ENCODE data around the gene MZT2A. TPM values are rescaled to one million over a fixed set of nuclear protein-coding genes. Genes with fewer than 3 reads are reported as not detected.
A peak's percentile ranks its signal among the peaks of the same experiment; 100 is the strongest.
"Not testable (repeated sequence)": the region's sequence is repeated elsewhere in the genome, so short reads cannot be mapped to it uniquely, and the experiment has no call there.

The MZT2A gene
- total RNA-seq, 2 experiments from 2014 or later = 305 to 443 TPM

DNA sequence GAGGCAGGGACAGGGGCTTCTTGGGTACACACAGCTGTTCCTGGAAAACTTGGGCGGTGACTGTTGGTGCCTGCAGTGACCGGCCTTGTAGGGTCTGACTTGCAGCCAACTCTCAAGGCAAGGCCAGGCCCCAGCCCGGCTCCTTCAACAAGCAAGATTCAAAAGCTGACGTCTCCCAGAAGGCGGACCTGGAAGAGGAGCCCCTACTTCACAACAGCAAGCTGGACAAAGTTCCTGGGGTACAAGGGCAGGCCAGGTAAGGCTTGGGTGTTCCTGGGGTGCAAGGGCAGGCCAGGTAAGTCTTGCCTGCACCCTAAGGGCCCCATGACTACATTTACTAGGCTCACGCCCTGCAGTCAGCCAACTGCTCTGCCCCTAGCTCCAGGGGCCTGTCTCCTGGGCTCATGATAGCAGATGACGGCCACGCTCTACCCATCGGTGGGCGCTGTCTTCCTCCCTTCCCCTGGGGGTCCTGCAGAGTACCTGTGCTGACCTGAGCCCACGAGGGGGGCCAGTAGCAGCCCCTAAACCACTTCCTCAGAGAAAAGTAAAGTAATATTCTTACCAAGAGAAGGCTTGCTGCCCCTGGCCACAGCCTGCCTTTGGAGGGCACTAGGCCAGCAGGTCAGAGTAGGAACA is 39.5 kb upstream of the MZT2A start:
- H4K20me1 ChIP-seq (ENCODE audit: insufficient read depth, low read length); CTCF ChIA-PET (ENCODE audit: unreplicated experiment); intact Hi-C loops (cut with micrococcal nuclease; ENCODE audit: unreplicated experiment); H3K4me2 ChIP-seq (ENCODE audit: low read length); H3K9me3 ChIP-seq (ENCODE audit: low read length); H2AFZ ChIP-seq (ENCODE audit: low read length); H3K79me2 ChIP-seq (ENCODE audit: insufficient read depth, low read depth, low read length); BruUV-seq (replicated peaks); H3K36me3 ChIP-seq (ENCODE audit: insufficient read depth, low read length); DNase-seq (ENCODE audit: low spot score); H3K4me3 ChIP-seq (ENCODE audit: low read depth, low read length, poor library complexity, severe bottlenecking); POLR2A ChIA-PET; H3K9me2 ChIP-seq (ENCODE audit: insufficient read depth, low read length); H3K27ac ChIP-seq (ENCODE audit: low read depth, low read length, poor library complexity, severe bottlenecking): not testable (repeated sequence)
- peaks cover 14% of the 10 kb centered on the region for H3K4me1 ChIP-seq (ENCODE audit: insufficient read depth, low read length, poor library complexity, severe bottlenecking)

DNA sequence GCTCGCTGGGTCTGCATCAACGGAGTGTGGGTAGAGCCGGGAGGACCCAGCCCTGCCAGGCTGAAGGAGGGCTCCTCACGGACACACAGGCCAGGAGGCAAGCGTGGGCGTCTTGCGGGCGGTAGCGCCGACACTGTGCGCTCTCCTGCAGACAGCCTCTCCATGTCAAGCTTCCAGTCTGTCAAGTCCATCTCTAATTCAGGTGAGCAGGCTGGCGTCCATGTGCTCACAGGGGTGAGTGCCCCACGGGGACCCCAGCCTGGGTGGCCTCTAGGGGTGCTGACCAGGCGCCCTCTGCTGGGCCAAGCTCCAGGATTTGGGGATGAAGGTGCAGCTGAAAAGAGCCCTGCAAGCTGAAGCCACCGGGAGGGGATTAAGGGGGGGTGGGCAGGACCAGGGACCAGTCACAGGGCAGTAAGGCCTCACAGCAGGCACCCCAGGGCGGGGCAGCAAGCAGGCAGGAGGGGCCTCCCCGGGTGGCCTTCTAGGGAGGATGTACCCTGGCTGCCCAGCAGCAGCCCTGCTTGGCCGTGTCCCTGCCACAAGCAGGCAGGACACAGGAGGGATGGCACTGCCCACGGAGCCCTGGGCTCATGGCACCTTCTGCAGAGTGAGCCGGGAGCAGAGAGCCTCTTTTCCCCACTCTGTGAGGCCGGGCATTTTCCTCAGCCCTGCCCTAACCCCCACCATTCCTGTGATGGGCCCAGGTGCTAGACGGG is 38.6 kb upstream of the MZT2A start:
- POLR2A ChIA-PET; intact Hi-C loops (cut with micrococcal nuclease; ENCODE audit: unreplicated experiment); H3K36me3 ChIP-seq (ENCODE audit: insufficient read depth, low read length); H4K20me1 ChIP-seq (ENCODE audit: insufficient read depth, low read length); H3K4me3 ChIP-seq (ENCODE audit: low read depth, low read length, poor library complexity, severe bottlenecking); H3K4me2 ChIP-seq (ENCODE audit: low read length); DNase-seq (ENCODE audit: low spot score); BruUV-seq (replicated peaks); H3K9me2 ChIP-seq (ENCODE audit: insufficient read depth, low read length); H3K79me2 ChIP-seq (ENCODE audit: insufficient read depth, low read depth, low read length); H3K9me3 ChIP-seq (ENCODE audit: low read length); CTCF ChIA-PET (ENCODE audit: unreplicated experiment); H2AFZ ChIP-seq (ENCODE audit: low read length); H3K27ac ChIP-seq (ENCODE audit: low read depth, low read length, poor library complexity, severe bottlenecking): not testable (repeated sequence)
- TF ChIP-seq, protein P1, sequence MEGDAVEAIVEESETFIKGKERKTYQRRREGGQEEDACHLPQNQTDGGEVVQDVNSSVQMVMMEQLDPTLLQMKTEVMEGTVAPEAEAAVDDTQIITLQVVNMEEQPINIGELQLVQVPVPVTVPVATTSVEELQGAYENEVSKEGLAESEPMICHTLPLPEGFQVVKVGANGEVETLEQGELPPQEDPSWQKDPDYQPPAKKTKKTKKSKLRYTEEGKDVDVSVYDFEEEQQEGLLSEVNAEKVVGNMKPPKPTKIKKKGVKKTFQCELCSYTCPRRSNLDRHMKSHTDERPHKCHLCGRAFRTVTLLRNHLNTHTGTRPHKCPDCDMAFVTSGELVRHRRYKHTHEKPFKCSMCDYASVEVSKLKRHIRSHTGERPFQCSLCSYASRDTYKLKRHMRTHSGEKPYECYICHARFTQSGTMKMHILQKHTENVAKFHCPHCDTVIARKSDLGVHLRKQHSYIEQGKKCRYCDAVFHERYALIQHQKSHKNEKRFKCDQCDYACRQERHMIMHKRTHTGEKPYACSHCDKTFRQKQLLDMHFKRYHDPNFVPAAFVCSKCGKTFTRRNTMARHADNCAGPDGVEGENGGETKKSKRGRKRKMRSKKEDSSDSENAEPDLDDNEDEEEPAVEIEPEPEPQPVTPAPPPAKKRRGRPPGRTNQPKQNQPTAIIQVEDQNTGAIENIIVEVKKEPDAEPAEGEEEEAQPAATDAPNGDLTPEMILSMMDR (conservative IDR thresholded peaks at IDR 0.05; ENCODE audit: low read length) = peak; percentile 29; the same call in 1 of the 2 replicates
- H3K4me1 ChIP-seq (ENCODE audit: insufficient read depth, low read length, poor library complexity, severe bottlenecking) = peaks cover 16% of the 10 kb centered on the region

DNA sequence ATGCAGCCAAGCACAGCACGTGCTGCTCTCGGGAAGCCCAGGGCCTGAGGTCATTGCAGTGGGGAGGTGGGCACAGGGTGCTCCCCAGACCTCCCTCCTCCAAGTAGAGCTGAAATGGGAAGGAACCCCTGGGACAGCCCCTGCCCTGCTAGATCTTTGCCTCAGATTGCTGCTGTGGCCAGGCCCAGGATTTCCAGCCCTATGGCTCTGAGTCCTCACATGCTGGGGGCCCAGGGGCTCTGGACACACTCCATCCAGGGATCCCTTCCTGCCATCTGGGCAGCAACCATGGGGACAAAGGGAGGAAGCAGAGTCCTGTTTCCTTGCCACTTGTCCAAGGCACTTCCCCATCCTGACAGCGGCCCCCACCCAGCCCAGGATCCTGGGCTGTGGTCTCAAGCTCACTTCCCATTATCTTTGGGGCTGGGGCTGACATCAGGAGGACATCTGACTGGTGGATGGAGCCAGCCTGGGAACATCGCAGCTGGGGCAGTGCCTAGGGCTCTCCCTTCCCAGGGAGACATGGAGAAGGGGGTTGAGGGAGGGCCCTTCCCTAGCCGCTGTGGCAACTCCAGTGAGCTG is 37.8 kb upstream of the MZT2A start:
- H4K20me1 ChIP-seq (ENCODE audit: insufficient read depth, low read length); CTCF ChIA-PET (ENCODE audit: unreplicated experiment); POLR2A ChIA-PET; H3K4me3 ChIP-seq (ENCODE audit: low read depth, low read length, poor library complexity, severe bottlenecking); H3K27ac ChIP-seq (ENCODE audit: low read depth, low read length, poor library complexity, severe bottlenecking); H3K79me2 ChIP-seq (ENCODE audit: insufficient read depth, low read depth, low read length); H2AFZ ChIP-seq (ENCODE audit: low read length); H3K9me3 ChIP-seq (ENCODE audit: low read length); H3K36me3 ChIP-seq (ENCODE audit: insufficient read depth, low read length); DNase-seq (ENCODE audit: low spot score); H3K9me2 ChIP-seq (ENCODE audit: insufficient read depth, low read length); BruUV-seq (replicated peaks): not testable (repeated sequence)
- Histone ChIP-seq H3K4me2 (ENCODE audit: low read length) (peak overlapping the region; percentile 67; the same call in 1 of the 2 replicates), H3K4me1 (ENCODE audit: insufficient read depth, low read length, poor library complexity, severe bottlenecking) (peaks cover 16% of the 10 kb centered on the region)
- intact Hi-C loops (cut with micrococcal nuclease; ENCODE audit: unreplicated experiment) = loop anchor here (5.0 to 10.0 kb wide), 2 partner anchors 57 to 145 kb away; no protein-coding TSS in a partner anchor

DNA sequence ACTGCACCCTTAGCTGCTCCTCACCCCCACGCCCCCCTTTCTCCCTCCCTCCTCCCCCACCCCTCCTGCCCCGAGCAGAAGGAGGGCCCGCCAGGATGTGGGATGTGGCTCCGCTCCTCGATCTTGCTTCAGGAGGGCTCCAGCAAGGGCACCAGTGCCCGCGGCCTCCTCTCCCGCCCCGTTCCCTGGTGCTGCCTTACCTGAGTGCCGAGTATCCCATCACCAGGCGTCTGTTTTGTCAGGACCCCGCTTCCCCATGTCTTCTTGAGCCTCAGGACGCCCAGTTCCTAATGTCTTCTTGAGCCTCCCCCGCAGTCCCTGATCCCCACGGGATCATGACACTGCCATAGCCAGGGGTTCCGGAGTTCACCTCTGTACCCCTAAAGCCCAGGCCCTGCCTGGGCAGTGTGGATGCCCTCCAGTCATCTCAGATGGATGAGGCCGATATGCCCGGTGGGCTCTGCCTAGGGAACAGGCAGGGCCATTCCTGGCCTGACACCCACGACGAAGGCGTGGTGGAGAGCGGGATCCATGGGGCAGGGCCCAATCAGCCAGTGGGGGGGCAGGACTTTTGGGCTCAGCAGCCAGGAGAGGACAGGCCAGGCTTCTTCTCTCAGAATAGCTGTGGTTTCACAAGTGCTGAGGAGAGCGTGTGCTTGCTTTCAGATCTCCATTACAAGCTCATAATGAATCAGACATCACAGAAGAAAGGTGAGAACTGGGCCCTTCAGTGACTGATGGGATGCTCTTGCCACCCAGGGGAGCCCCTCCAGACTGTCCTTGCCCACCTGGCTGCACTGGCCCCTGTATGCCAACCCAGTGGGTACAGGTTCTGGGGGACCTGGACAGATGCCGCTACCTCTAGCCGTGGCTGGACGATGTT is 37.0 kb upstream of the MZT2A start:
- H3K4me1 ChIP-seq (ENCODE audit: insufficient read depth, low read length, poor library complexity, severe bottlenecking) = peaks cover 18% of the 10 kb centered on the region
- H2AFZ ChIP-seq (ENCODE audit: low read length); H3K27ac ChIP-seq (ENCODE audit: low read depth, low read length, poor library complexity, severe bottlenecking); H4K20me1 ChIP-seq (ENCODE audit: insufficient read depth, low read length); H3K79me2 ChIP-seq (ENCODE audit: insufficient read depth, low read depth, low read length); H3K36me3 ChIP-seq (ENCODE audit: insufficient read depth, low read length); H3K9me2 ChIP-seq (ENCODE audit: insufficient read depth, low read length); H3K9me3 ChIP-seq (ENCODE audit: low read length); BruUV-seq (replicated peaks): not testable (repeated sequence)
- POLR2A ChIA-PET = interaction anchor here (0.6 to 1.0 kb wide), 3 partner anchors 49 to 383 kb away, joined by 3 to 5 read pairs (median 3); no protein-coding TSS in a partner anchor
- peak overlapping the region; percentile 67 for H3K4me2 ChIP-seq (ENCODE audit: low read length)
- CTCF ChIA-PET (ENCODE audit: unreplicated experiment) = interaction anchor here (1.0 to 1.2 kb wide), 2 partner anchors 35 to 143 kb away, joined by 3 read pairs; no protein-coding TSS in a partner anchor
- peak; percentile 18 for DNase-seq (ENCODE audit: low spot score)
- intact Hi-C loops (cut with micrococcal nuclease; ENCODE audit: unreplicated experiment) = loop anchor here (5.0 to 10.0 kb wide), 2 partner anchors 58 to 146 kb away; no protein-coding TSS in a partner anchor
- peak overlapping the region; percentile 67 for H3K4me3 ChIP-seq (ENCODE audit: low read depth, low read length, poor library complexity, severe bottlenecking)

DNA sequence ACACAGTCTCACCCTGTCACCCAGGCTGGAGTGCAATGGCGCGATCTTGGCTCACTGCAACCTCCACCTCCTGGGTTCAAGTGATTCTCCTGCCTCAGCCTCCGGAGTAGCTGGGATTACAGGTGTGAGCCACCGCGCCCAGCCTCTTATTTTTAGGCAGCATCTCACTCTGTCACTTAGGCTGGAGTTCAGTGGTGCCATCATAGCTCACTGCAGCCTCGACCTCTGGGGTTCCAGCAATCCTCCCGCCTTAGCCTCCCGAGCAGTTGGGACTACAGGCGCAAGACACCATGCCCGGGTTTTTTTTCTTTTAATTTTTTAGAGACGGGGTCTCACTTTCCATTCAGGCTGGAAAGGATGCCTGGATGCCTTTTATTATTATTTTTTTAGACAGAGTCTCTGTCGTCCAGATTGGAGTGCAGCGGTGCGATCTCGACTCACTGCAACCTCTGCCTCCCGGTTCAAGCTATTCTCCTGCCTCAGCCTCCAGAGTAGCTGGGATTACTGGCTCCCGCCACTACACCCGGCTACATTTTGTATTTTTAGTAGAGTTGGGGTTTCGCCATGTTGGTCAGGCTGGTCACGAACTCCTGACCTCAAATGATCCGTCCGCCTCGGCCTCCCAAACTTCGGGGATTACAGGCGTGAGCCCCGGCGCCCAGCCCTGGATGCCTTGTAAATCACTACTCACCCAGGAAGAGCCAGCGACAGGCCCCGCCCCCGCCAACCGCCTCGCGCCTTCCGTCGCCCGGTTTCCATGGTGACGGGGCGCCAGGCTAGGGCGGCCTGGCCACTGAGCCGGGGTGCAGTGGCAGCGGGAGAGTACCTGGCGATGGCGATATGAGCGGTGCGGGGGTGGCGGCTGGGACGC is 35.2 kb upstream of the MZT2A start, which contains the start of gene CCDC74A:
TSS of gene CCDC74A (plus strand) at position 758 of the 871 bp plus-strand sequence. CDS start at position 841, 83 bp downstream.
- H3K4me3 ChIP-seq (ENCODE audit: low read depth, low read length, poor library complexity, severe bottlenecking) = peak within 1 kb of the TSS; percentile 67
- peak within 1 kb of the TSS; percentile 80; the same call in 1 of the 2 replicates for H2AFZ ChIP-seq (ENCODE audit: low read length)
- peak within 1 kb of the TSS; percentile 44 for H3K27ac ChIP-seq (ENCODE audit: low read depth, low read length, poor library complexity, severe bottlenecking)
- H3K79me2 ChIP-seq (ENCODE audit: insufficient read depth, low read depth, low read length); H3K9me3 ChIP-seq (ENCODE audit: low read length); CTCF ChIA-PET (ENCODE audit: unreplicated experiment); H4K20me1 ChIP-seq (ENCODE audit: insufficient read depth, low read length); POLR2A ChIA-PET; H3K9me2 ChIP-seq (ENCODE audit: insufficient read depth, low read length); H3K36me3 ChIP-seq (ENCODE audit: insufficient read depth, low read length): not testable (repeated sequence)
- H3K4me1 ChIP-seq (ENCODE audit: insufficient read depth, low read length, poor library complexity, severe bottlenecking) = peaks cover 21% of the 10 kb centered on the region
- TSS peak; percentile 86 for BruUV-seq (replicated peaks)
- peak within 1 kb of the TSS; percentile 67 for H3K4me2 ChIP-seq (ENCODE audit: low read length)
- DNase-seq (ENCODE audit: low spot score) = peak; percentile 77
- intact Hi-C loops (cut with micrococcal nuclease; ENCODE audit: unreplicated experiment) = loop anchor here (2.0 to 10.0 kb wide), 3 partner anchors 35 to 147 kb away; partner anchors contain the start of gene MZT2A

Measured in OCI-LY7 (cell line).